CD4-positive, alpha-beta T cell treated with Interferon alpha-2 for 1 hour (primary cell): ENCODE results near the gene SLC11A1.

Source experiments
- DNase-seq, 2 donors: peaks; one replicate each; pipeline ENCODE4 v3.0.0-alpha.2; 2020 to 2022

SLC11A1 gene

DNA sequence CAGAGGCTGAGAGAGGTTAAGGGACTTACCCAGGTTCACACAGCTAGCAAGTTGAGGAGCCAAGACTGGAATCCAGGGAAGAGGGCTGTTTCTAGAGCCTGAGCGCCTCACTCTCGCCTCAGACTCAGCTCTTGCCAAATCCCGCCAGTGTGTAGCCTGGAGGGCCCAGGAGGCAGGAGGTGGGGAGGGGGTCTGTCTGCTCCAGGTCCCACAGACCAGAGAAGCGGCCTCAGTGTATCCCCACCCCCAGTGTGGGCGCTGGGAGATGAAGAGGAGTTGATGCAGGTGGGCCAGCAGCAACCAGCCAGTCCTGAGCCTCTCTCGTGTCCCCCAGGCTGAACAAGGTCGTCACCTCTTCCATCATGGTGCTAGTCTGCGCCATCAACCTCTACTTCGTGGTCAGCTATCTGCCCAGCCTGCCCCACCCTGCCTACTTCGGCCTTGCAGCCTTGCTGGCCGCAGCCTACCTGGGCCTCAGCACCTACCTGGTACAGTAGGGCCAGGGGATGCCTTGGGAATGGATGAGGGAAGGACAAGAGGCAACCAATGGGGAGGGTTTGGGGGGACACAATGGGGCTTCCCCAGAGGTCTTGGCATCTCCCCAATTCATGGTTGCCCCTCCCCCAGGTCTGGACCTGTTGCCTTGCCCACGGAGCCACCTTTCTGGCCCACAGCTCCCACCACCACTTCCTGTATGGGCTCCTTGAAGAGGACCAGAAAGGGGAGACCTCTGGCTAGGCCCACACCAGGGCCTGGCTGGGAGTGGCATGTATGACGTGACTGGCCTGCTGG, 12.4 kb downstream of the SLC11A1 start:
- no peak for DNase-seq

DNA sequence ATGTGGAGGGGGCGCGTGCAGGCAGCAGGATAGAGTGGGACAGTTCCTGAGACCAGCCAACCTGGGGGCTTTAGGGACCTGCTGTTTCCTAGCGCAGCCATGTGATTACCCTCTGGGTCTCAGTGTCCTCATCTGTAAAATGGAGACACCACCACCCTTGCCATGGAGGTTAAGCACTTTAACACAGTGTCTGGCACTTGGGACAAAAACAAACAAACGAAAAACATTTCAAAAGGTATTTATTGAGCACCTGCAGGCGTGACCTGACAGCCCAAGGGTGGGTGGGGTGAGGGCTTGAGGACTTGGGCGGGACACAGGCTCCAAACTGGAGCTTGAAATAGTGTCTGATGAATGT, 13.0 kb downstream of the SLC11A1 start:
- DNase-seq, result no peak

- DNase-seq, result no peak
Measured at GRCh38 chr2:218395456-218395825, 13.4 kb downstream of the SLC11A1 start.

DNA sequence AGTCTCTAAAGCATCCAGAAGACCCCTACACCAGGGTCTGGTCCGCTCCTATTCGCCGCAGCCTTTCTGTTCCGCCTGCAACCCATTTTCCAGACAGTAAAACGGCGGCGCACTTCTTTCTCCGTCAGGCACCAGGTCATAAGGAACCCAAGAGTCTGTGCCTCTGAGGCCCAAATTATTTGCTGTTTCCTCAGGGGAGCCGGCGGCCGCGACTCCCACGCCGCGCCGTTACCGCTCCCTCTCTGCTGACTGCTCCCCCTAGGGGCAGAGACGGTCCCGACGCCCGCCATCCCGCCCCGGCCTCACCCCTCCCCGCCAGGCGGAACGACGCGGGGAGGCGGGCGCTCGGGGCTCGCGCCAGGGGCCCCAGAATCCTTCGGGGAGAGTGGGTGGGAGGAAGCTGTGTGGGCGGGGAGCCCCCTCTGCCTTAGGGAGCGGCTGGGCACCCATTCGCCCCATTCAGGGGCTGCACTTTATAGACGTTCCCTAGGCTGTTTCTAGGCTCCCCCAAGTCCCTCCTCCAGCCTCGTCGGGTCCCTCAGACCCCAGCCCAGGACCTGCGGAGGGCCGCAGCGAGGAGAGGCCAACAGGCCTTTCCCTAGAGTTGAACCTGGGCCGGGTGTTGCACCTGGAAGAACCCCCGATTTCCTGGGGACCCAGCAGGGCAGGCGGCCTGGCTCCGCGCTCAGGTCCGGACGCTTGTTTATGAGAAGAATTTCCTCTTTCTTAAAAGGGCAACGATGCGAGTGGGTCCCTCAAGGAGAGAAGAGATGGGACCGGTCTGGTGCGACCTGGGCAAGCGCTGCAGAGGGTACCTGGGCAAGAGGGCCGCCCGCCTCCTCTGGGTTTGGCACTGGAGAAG, 14.0 kb downstream of the SLC11A1 start:
- DNase-seq, result peak; percentile 95 to 97

DNA sequence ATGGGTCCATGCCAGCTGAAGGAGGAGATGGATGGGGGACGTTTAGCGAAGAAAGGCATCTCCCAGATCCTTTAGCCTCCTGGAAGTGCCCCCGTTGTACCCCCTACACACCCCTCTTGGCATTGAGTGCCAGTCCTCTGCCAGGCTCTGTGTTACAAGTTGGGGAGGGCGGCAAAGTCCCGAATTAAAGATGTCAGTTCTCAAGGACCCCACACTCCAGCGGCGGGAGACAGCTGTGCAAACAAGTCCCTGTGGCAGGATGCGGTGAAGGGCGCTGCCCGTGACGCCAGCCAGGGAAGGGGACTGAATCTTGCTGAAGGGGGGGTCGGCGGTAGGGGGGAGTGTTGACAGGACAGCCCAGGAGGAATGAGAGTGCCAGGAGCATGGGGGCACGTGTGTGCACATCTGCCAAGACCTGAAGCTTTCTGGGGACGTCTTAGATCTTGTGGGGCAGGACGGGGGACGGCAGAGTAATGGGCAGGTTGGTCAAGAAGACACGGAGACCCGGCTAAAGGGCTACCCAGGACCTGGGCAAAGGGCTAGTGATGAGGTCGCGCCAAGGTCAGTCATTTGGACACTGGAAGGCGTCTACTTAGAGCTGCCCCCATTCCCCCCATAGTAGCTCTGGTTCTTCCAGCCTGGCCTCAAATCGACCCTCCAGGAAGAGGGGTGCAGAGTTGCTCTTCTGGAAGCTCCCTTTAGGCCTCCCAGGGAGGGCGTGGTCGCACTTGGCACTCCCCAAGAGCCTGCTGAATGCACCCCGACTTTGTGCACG, 14.8 kb downstream of the SLC11A1 start:
- peak; percentile 69 to 79 for DNase-seq

- no peak for DNase-seq
Measured at GRCh38 chr2:218397463-218397819, 15.4 kb downstream of the SLC11A1 start.

DNA sequence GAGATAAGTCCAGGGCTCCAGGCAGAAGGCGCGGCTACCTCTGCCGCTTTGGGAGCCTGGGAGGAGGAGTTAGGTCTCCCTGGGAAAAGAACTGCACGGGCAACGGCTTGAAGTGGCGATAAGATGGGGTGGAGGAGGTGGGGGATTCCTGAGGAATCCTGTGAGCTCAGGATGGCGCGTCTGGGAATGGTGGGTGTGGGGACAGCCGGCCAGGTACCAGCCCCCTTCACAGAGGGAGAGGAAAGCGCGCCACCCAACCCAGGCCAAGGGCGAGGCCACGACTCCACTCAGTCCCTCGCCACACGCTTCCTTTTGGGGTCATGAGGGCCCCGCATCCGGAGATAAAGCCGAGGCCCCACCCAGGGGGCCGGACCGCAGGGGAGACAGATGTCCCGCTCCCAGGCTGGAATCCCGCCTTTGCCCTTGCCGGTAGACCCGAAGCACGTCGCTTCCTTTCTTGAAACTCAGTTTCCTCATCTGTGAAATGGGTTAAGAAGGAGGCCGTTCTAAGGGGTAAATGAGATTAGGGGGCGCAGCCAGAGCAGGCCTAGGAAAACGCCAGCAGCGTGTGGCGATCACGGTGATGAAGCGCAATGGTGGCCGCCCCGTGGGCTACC, 15.9 kb downstream of the SLC11A1 start:
- peak; percentile 49 to 69 for DNase-seq

DNA sequence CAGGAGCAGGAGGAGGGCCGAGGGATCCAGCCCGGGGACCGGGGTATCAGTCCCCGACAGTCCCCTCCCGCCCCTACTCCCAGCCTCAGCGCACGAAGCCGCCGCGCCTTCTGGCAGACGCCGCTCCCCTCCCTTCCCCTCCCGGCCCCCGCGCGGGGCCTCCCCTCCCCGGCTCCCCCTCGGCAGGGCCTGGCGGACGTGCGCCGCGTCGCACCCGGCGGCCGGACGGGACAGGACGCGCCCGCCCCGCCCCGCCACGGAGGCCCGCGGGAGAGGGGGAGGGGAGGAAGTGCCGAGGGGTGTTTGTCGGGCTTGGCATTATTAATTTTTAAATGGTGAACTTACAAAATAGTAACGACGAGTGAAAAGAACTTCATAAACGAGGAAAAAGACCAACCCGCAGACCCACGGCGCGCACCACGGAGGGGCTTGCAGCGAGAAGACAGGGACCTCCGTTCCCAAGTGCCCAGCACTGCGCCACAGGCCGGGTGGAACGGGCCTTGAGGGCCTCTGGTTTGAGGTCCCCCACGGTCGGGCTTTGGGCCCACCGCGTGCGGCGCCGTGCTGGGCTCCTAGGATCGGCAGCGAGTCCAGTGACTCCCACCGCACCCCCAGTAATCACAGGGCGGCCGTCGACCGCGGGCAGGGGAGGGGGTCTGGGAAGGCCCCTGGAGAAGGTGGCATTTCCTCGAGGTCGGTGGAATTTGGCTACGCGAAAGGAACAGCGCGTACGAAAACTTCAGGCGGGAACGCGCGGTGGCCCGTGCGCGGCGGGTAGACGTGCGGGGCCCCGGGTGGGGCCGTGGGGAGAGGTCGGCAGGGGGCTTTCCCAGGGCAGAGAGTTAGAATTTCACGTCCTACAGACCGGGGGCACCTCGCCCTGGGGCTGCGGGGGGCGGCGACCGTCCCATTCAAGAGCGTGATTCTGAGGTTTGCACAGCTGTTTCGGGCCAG, 16.6 kb downstream of the SLC11A1 start:
- peak; percentile 72 to 77 for DNase-seq

DNA sequence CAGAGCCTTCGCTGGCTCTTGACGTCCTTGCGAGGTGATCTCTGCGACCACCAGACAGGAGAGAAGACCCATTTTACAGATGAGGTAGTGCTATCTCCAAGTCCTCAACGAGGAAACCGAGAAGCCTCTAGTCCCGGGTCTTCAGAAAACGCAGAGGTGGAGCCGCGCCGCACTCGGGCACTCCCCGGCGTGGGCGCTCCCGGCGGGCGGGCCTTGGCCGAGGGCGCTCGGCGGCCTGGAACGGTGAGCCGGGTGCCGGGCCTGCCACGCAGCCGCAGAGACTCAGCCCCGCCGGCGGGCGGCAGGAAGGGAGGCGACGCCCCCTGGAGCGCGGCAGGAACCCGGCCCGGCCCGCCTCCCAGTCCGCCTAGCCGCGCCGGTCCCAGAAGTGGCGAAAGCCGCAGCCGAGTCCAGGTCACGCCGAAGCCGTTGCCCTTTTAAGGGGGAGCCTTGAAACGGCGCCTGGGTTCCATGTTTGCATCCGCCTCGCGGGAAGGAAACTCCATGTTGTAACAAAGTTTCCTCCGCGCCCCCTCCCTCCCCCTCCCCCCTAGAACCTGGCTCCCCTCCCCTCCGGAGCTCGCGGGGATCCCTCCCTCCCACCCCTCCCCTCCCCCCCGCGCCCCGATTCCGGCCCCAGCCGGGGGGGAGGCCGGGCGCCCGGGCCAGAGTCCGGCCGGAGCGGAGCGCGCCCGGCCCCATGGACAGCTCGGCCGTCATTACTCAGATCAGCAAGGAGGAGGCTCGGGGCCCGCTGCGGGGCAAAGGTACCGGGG, 17.5 kb downstream of the SLC11A1 start, which contains the start of gene CTDSP1:
Gene CTDSP1, plus strand, starts transcription at position 478 of the 776 bp plus-strand sequence. Its CDS starts 223 bp downstream, at position 701.
- peak; percentile 90 to 94 for DNase-seq

DNA sequence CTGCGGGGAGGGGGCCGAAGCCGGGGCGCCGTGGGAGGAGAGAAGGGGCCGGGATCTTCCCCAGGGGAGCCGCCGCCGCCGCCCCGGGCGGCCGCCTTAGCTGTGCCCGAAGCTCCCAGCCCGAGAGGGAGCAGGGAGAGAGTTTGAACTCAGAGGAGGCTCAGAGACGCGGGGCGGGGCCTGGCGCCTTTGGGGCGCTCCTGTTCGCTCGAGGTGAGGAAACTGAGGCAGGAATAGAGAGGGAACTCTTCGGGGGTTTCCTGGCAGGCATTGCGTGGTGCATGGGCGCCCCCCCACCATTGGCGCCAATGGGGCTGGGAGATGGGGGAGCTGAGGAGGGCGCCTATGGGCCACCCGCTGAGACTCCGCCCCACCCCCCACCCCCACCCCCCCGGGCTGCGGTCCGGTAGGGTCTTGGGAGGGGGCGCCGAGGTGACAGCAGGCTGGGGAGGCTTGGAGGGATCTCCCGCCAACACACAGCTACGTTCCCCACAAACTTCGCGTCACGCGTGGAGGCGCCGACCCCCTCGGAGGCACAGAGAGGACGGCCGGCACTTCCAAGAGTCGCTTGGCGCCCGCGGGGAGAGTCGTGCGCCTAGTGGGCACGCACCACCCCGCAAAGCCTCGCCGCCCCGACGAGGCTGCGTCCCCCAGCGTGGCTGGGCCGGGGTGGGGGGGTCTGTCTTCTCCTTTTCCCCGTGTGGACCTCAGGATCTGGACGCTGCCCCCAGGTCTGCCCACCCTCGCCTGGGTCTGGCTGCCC, 18.3 kb downstream of the SLC11A1 start:
- peak; percentile 28 to 50 for DNase-seq

DNA sequence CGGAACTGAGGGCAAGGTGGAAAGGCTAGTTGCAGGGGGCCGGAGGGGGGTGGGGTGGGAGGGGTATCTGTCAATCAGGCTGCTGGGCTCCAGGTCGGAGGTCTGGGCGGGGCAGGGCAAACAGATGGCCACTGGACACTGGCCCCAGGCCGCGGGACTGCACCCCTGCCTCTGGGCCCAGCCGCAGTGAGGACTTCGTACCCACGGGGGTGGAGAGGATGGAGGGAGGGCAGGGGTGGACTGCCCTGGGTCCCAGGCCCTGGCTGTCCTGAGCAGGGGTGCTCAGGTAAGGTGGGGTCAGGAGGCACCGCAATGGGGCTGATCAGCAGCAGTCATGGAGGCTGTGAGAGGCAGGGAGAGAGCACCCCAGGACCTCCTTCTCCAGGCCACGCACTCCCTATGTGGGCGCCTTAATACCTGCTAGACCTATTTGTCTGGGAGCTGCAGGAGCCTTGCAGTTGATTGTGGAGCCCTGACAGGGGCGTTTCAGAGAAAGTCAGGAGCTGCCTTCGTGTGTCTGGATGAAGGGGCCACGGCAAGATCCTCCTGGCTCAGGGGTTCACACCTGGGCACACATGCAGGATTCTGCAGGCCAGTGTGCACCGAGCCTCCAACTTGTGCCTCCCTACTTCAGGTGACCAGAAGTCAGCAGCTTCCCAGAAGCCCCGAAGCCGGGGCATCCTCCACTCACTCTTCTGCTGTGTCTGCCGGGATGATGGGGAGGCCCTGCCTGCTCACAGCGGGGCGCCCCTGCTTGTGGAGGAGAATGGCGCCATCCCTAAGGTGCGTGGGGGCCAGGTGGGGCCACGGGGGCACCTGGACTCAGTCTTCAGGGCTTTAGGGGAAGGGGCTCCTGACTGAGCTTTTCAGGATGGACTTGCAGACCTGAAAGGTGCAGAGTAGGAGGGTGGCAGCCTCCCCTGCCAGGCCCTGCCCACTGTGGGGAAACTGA, 19.1 kb downstream of the SLC11A1 start:
- no peak for DNase-seq

DNA sequence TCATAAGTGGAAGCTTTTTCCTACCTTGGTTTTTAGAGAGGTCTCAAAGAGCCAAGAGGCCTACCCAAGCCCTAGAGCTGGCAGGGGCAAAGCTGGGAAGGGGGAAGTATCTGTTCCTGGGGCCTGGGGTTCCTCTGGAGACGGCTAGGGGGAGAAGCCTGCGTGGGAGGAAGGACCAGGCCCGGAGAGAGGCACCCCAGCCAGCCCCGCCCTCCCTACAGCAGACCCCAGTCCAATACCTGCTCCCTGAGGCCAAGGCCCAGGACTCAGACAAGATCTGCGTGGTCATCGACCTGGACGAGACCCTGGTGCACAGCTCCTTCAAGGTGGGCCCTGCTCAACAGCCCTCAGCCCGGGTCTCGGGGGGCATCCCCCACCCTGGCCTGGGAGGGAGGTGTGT, 19.8 kb downstream of the SLC11A1 start:
- DNase-seq, result no peak

GRCh38 chr2:218402491-218402901, 20.4 kb downstream of the SLC11A1 start:
- DNase-seq, result no peak

GRCh38 chr2:218402911-218403411, 20.9 kb downstream of the SLC11A1 start:
- no peak for DNase-seq

DNA sequence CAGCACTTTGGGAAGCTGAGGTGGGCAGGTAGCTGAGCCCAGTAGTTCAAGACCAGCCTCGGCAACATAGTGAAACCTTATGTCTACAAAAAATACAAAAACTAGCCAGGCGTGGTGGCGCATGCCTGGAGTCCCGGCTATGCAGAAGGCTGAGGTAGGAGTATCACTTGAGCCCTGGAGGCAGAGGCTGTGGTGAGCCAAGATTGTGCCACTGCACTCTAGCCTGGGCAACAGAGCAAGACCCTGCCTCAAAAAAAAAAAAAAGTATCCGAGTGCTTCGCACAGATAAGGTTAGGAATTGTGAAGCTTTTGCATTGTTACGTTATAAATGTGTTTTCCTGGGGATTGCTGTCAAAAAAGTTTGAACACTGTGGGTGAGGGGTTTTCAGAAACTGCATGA, 21.7 kb downstream of the SLC11A1 start:
- no peak for DNase-seq

- no peak for DNase-seq
Measured at GRCh38 chr2:218404351-218405085, 22.4 kb downstream of the SLC11A1 start.

DNA sequence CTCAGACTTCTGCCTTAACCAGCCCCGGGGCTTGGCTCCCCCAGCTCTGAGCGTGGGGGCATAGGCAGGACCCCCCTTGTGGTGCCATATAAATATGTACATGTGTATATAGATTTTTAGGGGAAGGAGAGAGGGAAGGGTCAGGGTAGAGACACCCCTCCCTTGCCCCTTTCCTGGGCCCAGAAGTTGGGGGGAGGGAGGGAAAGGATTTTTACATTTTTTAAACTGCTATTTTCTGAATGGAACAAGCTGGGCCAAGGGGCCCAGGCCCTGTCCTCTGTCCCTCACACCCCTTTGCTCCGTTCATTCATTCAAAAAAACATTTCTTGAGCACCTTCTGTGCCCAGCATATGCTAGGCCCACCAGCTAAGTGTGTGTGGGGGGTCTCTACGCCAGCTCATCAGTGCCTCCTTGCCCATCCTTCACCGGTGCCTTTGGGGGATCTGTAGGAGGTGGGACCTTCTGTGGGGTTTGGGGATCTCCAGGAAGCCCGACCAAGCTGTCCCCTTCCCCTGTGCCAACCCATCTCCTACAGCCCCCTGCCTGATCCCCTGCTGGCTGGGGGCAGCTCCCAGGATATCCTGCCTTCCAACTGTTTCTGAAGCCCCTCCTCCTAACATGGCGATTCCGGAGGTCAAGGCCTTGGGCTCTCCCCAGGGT, 23.1 kb downstream of the SLC11A1 start:
- no peak for DNase-seq
